Measurements from ENCODE around the gene DENND2A. TPM values are rescaled to one million over a fixed set of nuclear protein-coding genes. Genes with fewer than 3 reads are reported as not detected.

DENND2A gene
- total and polyA plus RNA-seq, 9 donors = 23.9 to 72.2 (median 48.3) TPM

GRCh38 chr7:140475747-140476333, 164.8 kb downstream of the DENND2A start:
- WGBS (ENCODE audit: insufficient coverage) = no CpG with 5 or more reads among the region's 2 CpGs
- Histone ChIP-seq H3K36me3 (ENCODE audit: control insufficient read depth, insufficient read depth, low read length) (peaks cover 5% of the 10 kb centered on the region), H3K4me1 (ENCODE audit: control insufficient read depth, insufficient read depth, low read length) (peaks cover 6% of the 10 kb centered on the region), H3K9me3 (replicated peaks; ENCODE audit: control insufficient read depth, low read depth, low read length) (no peaks in the 10 kb centered on the region), H3K27ac (ENCODE audit: low read length) (no peak overlapping the region), H3K4me3 (ENCODE audit: low read length) (no peak overlapping the region), H3K27me3 (ENCODE audit: control insufficient read depth, insufficient read depth, low read length) (no peaks in the 10 kb centered on the region)
- DNase-seq = peak; percentile 51

Other genes starting within 250 kb of the DENND2A start
- gene SLC37A3, start 242.3 kb downstream of the DENND2A start, total RNA-seq = 33.8 TPM
- gene SLC37A3, start 242.3 kb downstream of the DENND2A start, polyA plus RNA-seq (ENCODE audit: insufficient read depth in 1 of 8, insufficient read length in 8 of 8, low replicate concordance in 1 of 8) = 10 to 100 TPM; 25.2 to 41.2 (median 32.9) TPM
- not detected for gene RAB19, start 236.8 kb downstream of the DENND2A start, total RNA-seq
- not detected for gene RAB19, start 236.8 kb downstream of the DENND2A start, polyA plus RNA-seq (ENCODE audit: insufficient read depth in 1 of 8, insufficient read length in 8 of 8, low replicate concordance in 1 of 8)
- gene MKRN1, start 161.3 kb downstream of the DENND2A start, total RNA-seq = 69.1 TPM
- 10 to 100 TPM; 75.8 to 87.3 (median 79.1) TPM for gene MKRN1, start 161.3 kb downstream of the DENND2A start, polyA plus RNA-seq (ENCODE audit: insufficient read depth in 1 of 8, insufficient read length in 8 of 8, low replicate concordance in 1 of 8)
- gene ADCK2, start 32.1 kb upstream of the DENND2A start, total RNA-seq = 14.2 TPM
- 10 to 100 TPM; 11.0 to 18.1 (median 14.3) TPM for gene ADCK2, start 32.1 kb upstream of the DENND2A start, polyA plus RNA-seq (ENCODE audit: insufficient read depth in 1 of 8, insufficient read length in 8 of 8, low replicate concordance in 1 of 8)
- 270 TPM for gene NDUFB2, start 55.9 kb upstream of the DENND2A start, total RNA-seq
- 100 to 1,000 TPM; 147 to 184 (median 162) TPM for gene NDUFB2, start 55.9 kb upstream of the DENND2A start, polyA plus RNA-seq (ENCODE audit: insufficient read depth in 1 of 8, insufficient read length in 8 of 8, low replicate concordance in 1 of 8)